ENCODE data around the gene HLA-E.

DNA sequence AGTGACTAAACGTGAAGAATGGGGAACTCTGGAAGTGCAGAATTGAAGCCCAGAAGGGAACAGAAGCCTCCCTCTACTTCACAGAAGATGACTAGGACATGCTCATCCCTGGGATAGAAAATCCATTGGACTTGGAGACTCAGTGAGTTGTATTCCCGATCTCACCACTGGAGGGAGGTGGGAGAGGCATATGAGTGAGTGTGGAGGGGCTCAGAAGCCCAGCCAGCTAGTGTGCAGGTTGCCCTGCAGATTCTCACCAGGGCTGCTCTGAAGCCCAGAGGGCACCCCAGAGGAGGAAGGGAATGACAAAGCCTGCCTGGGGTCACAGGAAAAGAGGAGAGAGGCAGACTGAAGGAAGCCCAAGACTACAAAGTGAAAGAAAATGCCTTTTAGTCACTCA, 42.1 kb upstream of the HLA-E start:
- TF ChIP-seq MYNN (CRISPR knock-in tag; IDR thresholded peaks at IDR 0.05; ENCODE audit: low read depth) (no peak), ZFP36 (IDR thresholded peaks at IDR 0.05; ENCODE audit: borderline replicate concordance, low read depth, low read length, partially characterized antibody) (no peak)
